Caki2 (cell line): Measurements from ENCODE around the gene DIRAS2. TPM values are rescaled to one million over a fixed set of nuclear protein-coding genes. Genes with fewer than 3 reads are reported as not detected.

Source experiments
- total RNA-seq: library from RNA; depleted of rRNA; stranded (reverse); fragments of >200 nt; shearing (Covaris generic); gene quantifications from 2 replicates; pipeline ENCODE4 v1.2.3, GENCODE V29; 2014; ENCODE audit warnings: low replicate concordance; rRNA removed

The DIRAS2 gene
- total RNA-seq, 1 experiment from 2014 or later = 8.6 TPM

Other genes starting within 250 kb of the DIRAS2 start
- 4.4 and 11.8 TPM in 2 replicates for gene SYK, start 159.0 kb upstream of the DIRAS2 start, total RNA-seq